Measurements from ENCODE around the gene SNCG. TPM values are rescaled to one million over a fixed set of nuclear protein-coding genes. Genes with fewer than 3 reads are reported as not detected.
"Not testable (repeated sequence)": the region's sequence is repeated elsewhere in the genome, so short reads cannot be mapped to it uniquely, and the experiment has no call there.

The SNCG gene
- total RNA-seq, 1 donor from 2014 or later = 14.6 TPM

DNA sequence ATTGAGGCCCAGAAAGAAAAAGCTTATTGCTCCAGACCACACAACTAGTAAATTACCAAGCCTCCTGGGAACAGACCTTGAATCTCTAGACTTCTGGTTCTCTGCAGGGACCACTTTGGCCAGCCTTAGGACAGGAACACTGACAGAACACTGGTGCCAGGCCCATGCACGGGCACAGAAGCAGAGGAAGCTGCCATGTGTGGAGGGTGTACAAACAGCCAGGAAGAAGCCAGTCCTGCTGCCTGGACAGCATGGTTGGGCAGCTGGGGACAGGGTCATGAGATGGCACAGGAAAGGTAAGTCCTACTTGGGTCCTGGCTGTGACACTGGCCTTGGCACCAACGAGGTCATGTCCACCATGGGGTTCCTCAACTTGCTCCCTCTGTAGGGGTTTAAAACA is 20.1 kb upstream of the SNCG start:
- H3K27ac Mint-ChIP-seq = no peak overlapping the region

GRCh38 chr10:86940076-86940475 is 18.3 kb upstream of the SNCG start:
- H3K4me3 Mint-ChIP-seq (ENCODE audit: low read depth); DNase-seq (ENCODE audit: low spot score, unreplicated experiment); H3K27me3 Mint-ChIP-seq; H3K27ac Mint-ChIP-seq; H3K9me3 Mint-ChIP-seq (ENCODE audit: low read depth); H3K36me3 Mint-ChIP-seq (ENCODE audit: insufficient read depth); H3K4me1 Mint-ChIP-seq (ENCODE audit: low read depth): not testable (repeated sequence)

More for the DNA sequence above, 20.1 kb upstream of the SNCG start:
- DNase-seq (ENCODE audit: low spot score, unreplicated experiment) = no peak
- no peak for TF ChIP-seq CTCF (IDR thresholded peaks at IDR 0.05; ENCODE audit: unreplicated experiment)
- no peaks in the 10 kb centered on the region for H3K4me1 Mint-ChIP-seq (ENCODE audit: low read depth)
- no peaks in the 10 kb centered on the region for H3K27me3 Mint-ChIP-seq
- no peaks in the 10 kb centered on the region for H3K36me3 Mint-ChIP-seq (ENCODE audit: insufficient read depth)
- no peaks in the 10 kb centered on the region for H3K9me3 Mint-ChIP-seq (ENCODE audit: low read depth)
- no peak overlapping the region for H3K4me3 Mint-ChIP-seq (ENCODE audit: low read depth)

DNA sequence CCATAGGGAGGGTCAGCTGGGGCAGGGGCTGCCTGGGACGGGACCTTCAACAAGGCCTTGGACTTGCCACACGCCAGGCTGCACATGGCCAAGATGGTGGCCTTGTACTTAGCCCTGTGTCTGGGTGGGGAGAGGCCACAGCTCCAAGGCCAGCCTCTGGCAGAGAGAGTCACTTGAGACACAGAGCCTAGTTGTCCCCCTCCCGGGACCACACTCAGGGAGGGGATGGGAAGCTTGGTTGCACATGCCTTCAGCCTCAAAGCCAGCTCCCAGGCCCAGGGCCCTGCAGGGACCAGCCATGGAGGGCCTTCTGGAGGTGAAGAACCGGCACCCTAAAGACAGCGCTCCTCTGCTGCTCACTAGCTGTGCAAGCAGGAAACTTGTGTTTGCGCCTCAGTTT is 17.7 kb upstream of the SNCG start:
- no peak for TF ChIP-seq CTCF (IDR thresholded peaks at IDR 0.05; ENCODE audit: unreplicated experiment)
- H3K4me3 Mint-ChIP-seq (ENCODE audit: low read depth) = no peak overlapping the region
- no peak overlapping the region for H3K27ac Mint-ChIP-seq
- no peak for DNase-seq (ENCODE audit: low spot score, unreplicated experiment)
- no peaks in the 10 kb centered on the region for H3K9me3 Mint-ChIP-seq (ENCODE audit: low read depth)
- H3K27me3 Mint-ChIP-seq = no peaks in the 10 kb centered on the region
- H3K36me3 Mint-ChIP-seq (ENCODE audit: insufficient read depth) = no peaks in the 10 kb centered on the region
- peaks cover 8% of the 10 kb centered on the region for H3K4me1 Mint-ChIP-seq (ENCODE audit: low read depth)

DNA sequence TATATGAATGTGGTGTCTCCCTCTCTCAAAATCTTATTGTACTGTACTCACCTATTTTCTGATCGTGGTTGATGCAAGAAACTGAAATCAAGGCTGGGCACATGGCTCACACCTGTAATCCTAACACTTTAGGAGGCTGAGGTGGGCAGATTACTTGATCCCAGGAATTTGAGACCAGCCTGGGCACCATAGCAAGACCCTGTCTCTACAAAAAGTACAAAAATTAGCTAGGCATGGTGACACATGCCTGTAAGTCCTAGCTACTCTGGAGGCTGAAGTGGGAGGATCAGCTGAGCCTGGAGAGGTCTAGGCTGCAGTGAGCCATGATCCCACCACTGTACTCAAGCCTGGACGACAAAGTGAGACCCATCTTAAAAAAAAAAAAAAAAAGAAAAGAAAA is 17.0 kb upstream of the SNCG start:
- Mint-ChIP-seq H3K27ac (no peak overlapping the region), H3K4me3 (ENCODE audit: low read depth) (no peak overlapping the region), H3K9me3 (ENCODE audit: low read depth) (no peaks in the 10 kb centered on the region), H3K36me3 (ENCODE audit: insufficient read depth) (no peaks in the 10 kb centered on the region), H3K27me3 (no peaks in the 10 kb centered on the region), H3K4me1 (ENCODE audit: low read depth) (peaks cover 9% of the 10 kb centered on the region)
- no peak for DNase-seq (ENCODE audit: low spot score, unreplicated experiment)
- TF ChIP-seq CTCF (IDR thresholded peaks at IDR 0.05; ENCODE audit: unreplicated experiment) = no peak

DNA sequence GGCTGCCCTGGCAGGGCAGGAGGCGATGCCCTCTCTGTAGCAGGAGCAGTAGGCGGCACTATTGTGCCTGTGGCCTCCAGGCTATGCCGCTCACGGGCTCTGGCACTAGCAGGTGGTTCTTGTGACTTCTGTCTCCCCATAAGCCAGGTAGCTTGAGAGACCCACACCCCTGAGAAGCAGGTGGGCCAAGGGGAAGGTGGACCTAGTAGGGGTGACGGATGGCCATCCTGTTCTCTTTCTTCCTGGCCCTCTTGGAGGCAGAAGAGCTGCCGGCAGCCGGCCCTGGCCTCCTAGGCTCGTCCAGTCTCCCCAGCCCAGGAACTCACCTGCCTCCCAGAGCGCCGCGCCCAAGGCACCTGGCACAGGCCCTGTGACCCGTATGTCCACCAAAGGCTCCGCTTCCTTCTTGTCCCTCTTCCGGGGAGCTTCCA is 16.4 kb upstream of the SNCG start:
- DNase-seq (ENCODE audit: low spot score, unreplicated experiment) = no peak
- Mint-ChIP-seq H3K36me3 (ENCODE audit: insufficient read depth) (no peaks in the 10 kb centered on the region), H3K9me3 (ENCODE audit: low read depth) (no peaks in the 10 kb centered on the region), H3K4me3 (ENCODE audit: low read depth) (no peak overlapping the region), H3K4me1 (ENCODE audit: low read depth) (peaks cover 9% of the 10 kb centered on the region), H3K27me3 (peaks cover 5% of the 10 kb centered on the region), H3K27ac (no peak overlapping the region)
- TF ChIP-seq CTCF (IDR thresholded peaks at IDR 0.05; ENCODE audit: unreplicated experiment) = no peak

DNA sequence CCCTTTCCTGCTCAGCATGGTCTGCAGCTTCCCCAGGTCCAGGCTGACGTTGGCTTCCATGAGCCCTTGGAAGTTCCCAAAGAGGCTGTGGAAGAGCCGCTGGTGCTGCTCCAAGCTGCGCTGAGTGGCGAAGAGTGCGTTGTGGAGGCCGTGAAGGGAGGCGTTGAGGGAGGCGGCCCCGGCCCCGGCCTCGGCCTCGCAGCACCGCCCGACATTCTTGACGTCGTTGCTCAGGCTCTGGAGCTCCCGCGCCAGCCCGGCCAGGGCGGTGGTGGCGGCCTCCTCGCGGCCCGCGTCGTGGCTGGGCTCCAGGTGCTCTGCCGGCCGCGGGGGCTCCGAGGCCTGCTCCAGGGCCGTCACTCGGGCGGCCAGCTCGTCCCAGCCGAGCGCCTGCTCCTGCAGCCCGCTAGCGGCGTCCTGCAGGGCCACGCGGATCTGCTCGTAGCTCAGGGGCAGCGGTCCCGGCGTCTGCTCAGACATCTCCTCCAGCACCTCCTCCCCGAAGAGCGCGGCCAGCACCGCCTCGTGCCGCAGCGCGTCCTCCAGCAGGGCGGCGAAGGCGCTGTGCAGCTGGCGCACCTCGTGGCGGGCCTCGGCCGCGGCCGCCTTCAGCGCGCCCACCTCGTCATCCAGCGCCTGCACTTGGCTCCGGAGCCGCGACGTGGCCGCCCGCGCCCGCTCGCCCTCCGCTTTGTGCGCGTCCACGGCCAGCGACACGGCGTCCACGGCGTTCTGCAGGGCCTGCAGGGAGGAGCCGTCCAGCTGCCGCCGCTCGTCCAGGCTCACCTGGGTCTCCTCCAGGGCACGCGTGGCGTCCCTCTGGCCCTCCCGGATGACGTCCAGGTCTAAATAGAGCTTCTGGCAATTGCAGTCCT is 15.7 kb upstream of the SNCG start:
- H3K27ac Mint-ChIP-seq = no peak overlapping the region
- DNase-seq (ENCODE audit: low spot score, unreplicated experiment) = no peak
- no peak overlapping the region for H3K4me3 Mint-ChIP-seq (ENCODE audit: low read depth)
- H3K36me3 Mint-ChIP-seq (ENCODE audit: insufficient read depth) = no peaks in the 10 kb centered on the region
- no peak for TF ChIP-seq CTCF (IDR thresholded peaks at IDR 0.05; ENCODE audit: unreplicated experiment)
- peaks cover 9% of the 10 kb centered on the region for H3K4me1 Mint-ChIP-seq (ENCODE audit: low read depth)
- peaks cover 7% of the 10 kb centered on the region for H3K27me3 Mint-ChIP-seq
- H3K9me3 Mint-ChIP-seq (ENCODE audit: low read depth) = no peaks in the 10 kb centered on the region

Data from progenitor cell of endocrine pancreas (in vitro differentiated cells).